K562 (cell line): Measurements from ENCODE around the gene CSTA.

Experiments used
- BRCA1 ChIP-seq, 2 experiments: fragments of 450-650 bp in 1 of 2; sonication (generic) in 1 of 2; formaldehyde crosslinking in 1 of 2; IDR thresholded peaks; 2 replicates each; pipeline versions ENCODE4 v1.5.0 to v1.6.1; 2017 to 2020; ENCODE audit warnings: mild to moderate bottlenecking in 1 of 2, missing genetic modification reagents in 1 of 2
- CEBPZ ChIP-seq: fragments of 150-350 bp; IDR thresholded peaks from 2 replicates; pipeline ENCODE4 v1.6.1; 2014; ENCODE audit warnings: low read depth, mild to moderate bottlenecking, low read length, borderline replicate concordance
- CTCF ChIP-seq, 3 experiments: IDR thresholded peaks in 2 of 3; conservative IDR thresholded peaks in 1 of 3; 2 replicates each; pipeline ENCODE4 v1.5.1; 2011 to 2012; ENCODE audit warnings: low read length in 3 of 3, mild to moderate bottlenecking in 3 of 3, control low read depth in 2 of 3, improper control_type of control experiment in 1 of 3, inconsistent platforms in 1 of 3, low read depth in 1 of 3, mixed read lengths in 1 of 3, moderate library complexity in 1 of 3; ENCODE audit not compliant: insufficient read depth in 2 of 3
- HDAC6 ChIP-seq: IDR thresholded peaks from 2 replicates; pipeline ENCODE4 v1.6.1; 2012; ENCODE audit warnings: low read depth, mild to moderate bottlenecking, control low read depth, inconsistent platforms, low read length, moderate library complexity
- MAX ChIP-seq: sonication (generic); formaldehyde crosslinking; IDR thresholded peaks from 2 replicates; pipeline ENCODE4 v1.9.0; 2022; ENCODE audit warnings: mild to moderate bottlenecking, missing genetic modification reagents
- MLX ChIP-seq, 2 experiments: fragments of 450-650 bp in 1 of 2; sonication (generic) in 1 of 2; formaldehyde crosslinking; conservative IDR thresholded peaks; 2 replicates each; pipeline versions ENCODE4 v1.4.0 to v1.8.1; 2020 to 2022; ENCODE audit warnings: mild to moderate bottlenecking in 1 of 2, missing genetic modification reagents in 1 of 2
- NKRF ChIP-seq: fragments of 450-650 bp; IDR thresholded peaks from 2 replicates; pipeline ENCODE4 v1.6.1; 2016; ENCODE audit warnings: borderline replicate concordance
- TAF1 ChIP-seq: IDR thresholded peaks from 2 replicates; pipeline ENCODE4 v1.6.1; 2011; ENCODE audit warnings: mild to moderate bottlenecking, low read length, moderate library complexity; ENCODE audit not compliant: insufficient read depth, control insufficient read depth, severe bottlenecking; ENCODE audit errors: extremely low read depth
- YY1 ChIP-seq, 3 experiments: IDR thresholded peaks; 2 replicates each; pipeline ENCODE4 v1.6.1; 2011; ENCODE audit warnings: low read length in 2 of 3, mild to moderate bottlenecking in 2 of 3, moderate library complexity in 2 of 3, borderline replicate concordance in 1 of 3, control low read depth in 1 of 3, low read depth in 1 of 3; ENCODE audit not compliant: insufficient read depth in 3 of 3, insufficient replicate concordance in 2 of 3, control insufficient read depth in 1 of 3, insufficient read length in 1 of 3; ENCODE audit errors: extremely low read depth in 1 of 3
- ZNF274 ChIP-seq: IDR thresholded peaks from 2 replicates; pipeline ENCODE4 v1.6.1; 2011; ENCODE audit warnings: low read depth, mild to moderate bottlenecking, low read length, moderate library complexity, borderline replicate concordance
- ZNF280A ChIP-seq: fragments of 450-650 bp; IDR thresholded peaks from 2 replicates; pipeline ENCODE4 v1.6.1; 2018; ENCODE audit warnings: mild to moderate bottlenecking, low read depth; ENCODE audit not compliant: partially characterized antibody
- ZNF696 ChIP-seq: fragments of 250-450 bp; sonication (Bioruptor Pico); conservative IDR thresholded peaks from 2 replicates; pipeline ENCODE4 v1.4.0; 2020; ENCODE audit warnings: mild to moderate bottlenecking, moderate library complexity

GRCh38 chr3:122306622-122306953 is 18.5 kb upstream of the CSTA start:
- TF ChIP-seq BRCA1 (IDR thresholded peaks at IDR 0.05) (no peak), BRCA1 (CRISPR knock-in tag; IDR thresholded peaks at IDR 0.05) (no peak), HDAC6 (no peak), MLX (CRISPR knock-in tag; conservative IDR thresholded peaks at IDR 0.05) (no peak), YY1 (IDR thresholded peaks at IDR 0.05; ENCODE audit: borderline replicate concordance in 1 of 3, control insufficient read depth in 1 of 3, extremely low read depth in 1 of 3, insufficient read depth in 3 of 3, insufficient read length in 1 of 3, insufficient replicate concordance in 2 of 3, low read depth in 1 of 3, low read length in 2 of 3) (no peak), CTCF (IDR thresholded peaks at IDR 0.05 in 2 of 3, conservative IDR thresholded peaks at IDR 0.05 in 1 of 3; ENCODE audit: insufficient read depth in 2 of 3, low read depth in 1 of 3, low read length in 3 of 3) (no peak), ZNF696 (no peak), CEBPZ (no peak), ZNF280A (no peak), NKRF (no peak), TAF1 (no peak), ZNF274 (no peak), MAX (CRISPR knock-in tag) (no peak)
